GM04504 (cell line): Measurements from ENCODE around the gene SH2D3A.
"Not testable (repeated sequence)": the region's sequence is repeated elsewhere in the genome, so short reads cannot be mapped to it uniquely, and the experiment has no call there.

Experiments
- DNase-seq: peaks from one replicate; pipeline ENCODE4 v3.0.0-alpha.2; 2012; ENCODE audit warnings: low read depth

SH2D3A gene

DNA sequence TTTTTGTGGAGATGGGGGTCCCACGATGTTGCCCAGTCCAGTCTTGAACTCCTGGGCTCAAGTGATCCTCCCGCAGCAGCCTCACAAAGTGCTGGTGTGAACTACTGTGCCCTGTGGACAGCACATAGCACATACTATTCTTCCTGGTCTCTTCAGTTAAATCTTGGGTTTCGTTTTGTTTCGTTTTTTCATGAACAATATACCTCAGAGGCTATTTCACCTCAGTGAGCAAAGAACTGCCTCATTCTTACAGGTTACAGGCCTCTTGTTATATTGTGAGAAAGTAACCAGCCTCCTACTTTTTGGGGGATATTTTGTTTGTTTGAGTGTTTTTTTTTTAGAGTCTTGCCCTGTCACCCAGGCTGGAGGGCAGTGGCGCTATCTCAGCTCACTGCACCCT is 45.5 kb downstream of the SH2D3A start:
- DNase-seq, result no peak

GRCh38 chr19:6721138-6721474 is 46.1 kb downstream of the SH2D3A start:
- DNase-seq, result no peak

GRCh38 chr19:6720369-6721137 is 46.7 kb downstream of the SH2D3A start, which contains the start of gene C3:
TSS of gene C3 (minus strand) at chr19:6720650. CDS start at chr19:6720589, 61 bp downstream.
- peak; percentile 49 for DNase-seq

DNA sequence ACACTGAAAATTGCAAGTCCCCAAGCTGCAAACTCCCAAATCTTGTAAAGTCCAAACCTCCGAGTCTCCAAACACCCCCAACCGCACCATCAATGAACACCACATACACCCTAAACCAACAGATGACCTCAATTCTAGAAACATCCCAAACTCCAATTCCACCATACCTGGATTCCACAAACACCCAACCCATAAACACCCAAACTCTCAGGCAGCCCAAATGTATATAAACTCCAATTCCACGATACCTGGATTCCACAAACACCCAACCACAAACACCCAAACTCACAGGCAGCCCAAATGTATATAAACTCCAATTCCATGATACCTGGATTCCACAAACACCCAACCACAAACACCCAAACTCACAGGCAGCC is 47.3 kb downstream of the SH2D3A start:
- no peak for DNase-seq

- no peak for DNase-seq
These were observed 47.7 kb downstream of the SH2D3A start for GRCh38 chr19:6719540-6719861.

DNA sequence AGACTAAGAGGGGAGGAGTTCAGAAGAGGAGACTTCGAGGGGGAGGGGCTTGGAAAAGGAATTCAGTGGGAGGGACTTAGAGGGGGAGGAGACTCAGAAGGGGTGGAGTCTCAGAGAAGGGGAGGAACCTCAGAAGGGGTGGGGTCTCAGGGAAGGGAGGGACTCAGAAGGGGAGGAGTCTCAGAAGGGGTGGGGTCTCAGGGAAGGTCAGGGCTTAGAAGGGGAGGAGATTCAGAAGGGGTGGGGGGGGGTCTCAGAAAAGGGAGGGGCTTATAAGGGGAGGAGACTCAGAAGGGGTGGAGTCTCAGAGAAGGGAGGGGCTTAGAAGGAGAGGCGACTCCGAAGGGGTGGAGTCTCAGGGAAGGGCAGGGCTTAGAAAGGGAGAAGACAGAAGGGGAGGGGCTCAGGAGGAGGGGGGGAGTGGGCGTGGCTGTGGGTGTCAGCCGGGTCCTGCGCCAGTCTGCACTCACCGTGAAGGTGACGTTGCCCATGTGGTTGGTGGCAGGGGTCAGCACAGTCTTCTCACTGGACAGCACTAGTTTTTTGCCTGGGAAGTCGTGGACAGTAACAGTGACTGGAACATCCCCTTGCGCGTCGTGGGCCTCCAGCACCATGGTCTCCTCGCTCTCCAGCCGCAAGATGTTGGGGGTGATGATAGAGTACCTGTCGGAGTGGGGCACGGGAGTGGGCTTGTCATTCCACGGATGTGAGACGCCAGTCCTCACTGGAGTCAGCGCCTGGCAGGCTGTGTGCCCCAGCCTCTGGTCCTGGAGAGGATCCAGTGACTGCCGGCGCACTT is 48.3 kb downstream of the SH2D3A start:
- DNase-seq, result no peak

DNA sequence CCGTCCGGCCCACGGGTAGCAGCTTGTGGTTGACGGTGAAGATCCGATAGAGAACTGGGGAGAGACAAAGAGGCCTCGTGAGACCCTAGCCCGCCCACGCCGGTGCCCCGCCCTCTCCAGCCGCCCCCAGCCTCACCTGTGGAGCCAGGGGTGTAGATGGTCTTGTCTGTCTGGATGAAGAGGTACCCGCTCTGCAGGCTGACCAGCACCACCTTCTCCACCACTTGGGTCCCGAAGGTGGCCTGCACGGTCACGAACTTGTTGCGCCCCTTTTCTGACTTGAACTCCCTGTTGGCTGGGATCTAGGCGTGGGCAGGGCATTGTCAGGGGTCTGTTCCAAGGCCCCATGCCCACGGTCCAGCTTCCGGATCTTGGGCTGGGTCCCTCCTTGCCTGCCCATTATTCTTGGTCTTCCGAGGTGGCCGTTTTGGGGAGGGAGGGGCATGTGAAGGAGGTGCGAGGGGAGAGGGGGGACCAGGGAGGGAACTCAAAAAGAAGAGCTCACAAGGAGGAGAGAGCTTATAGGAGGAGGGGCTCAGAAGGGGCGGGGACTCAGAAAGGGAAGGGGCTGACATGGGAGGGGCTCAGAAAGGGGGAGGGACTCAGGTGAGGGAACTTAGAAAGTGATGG is 49.0 kb downstream of the SH2D3A start:
- DNase-seq, result no peak

DNA sequence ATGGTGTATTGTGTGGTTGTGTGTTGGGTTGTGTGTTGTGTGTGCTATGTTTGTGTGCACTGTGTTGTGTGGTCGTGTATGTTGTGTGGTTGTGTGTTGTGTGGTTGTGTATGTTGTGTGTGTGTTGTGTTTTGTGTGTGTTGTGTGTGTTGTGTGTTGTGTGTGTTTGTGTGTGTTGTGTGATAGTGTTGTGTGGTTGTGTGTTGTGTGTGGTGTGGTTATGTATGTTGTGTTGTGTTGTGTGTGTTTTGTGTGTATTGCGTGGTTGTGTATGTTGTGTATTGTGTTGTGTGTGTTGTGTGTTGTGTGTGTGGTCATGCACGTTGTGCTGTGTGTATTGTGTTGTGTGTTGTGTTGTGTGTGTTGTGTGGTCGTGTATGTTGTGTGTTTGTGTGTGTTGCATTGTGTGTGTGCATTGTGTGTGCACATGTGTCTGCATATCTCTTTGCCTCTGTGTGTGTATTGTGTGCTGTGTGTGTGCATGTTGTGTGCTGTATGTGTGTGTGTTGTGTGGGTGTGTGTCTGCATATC is 49.7 kb downstream of the SH2D3A start:
- DNase-seq, result no peak

DNA sequence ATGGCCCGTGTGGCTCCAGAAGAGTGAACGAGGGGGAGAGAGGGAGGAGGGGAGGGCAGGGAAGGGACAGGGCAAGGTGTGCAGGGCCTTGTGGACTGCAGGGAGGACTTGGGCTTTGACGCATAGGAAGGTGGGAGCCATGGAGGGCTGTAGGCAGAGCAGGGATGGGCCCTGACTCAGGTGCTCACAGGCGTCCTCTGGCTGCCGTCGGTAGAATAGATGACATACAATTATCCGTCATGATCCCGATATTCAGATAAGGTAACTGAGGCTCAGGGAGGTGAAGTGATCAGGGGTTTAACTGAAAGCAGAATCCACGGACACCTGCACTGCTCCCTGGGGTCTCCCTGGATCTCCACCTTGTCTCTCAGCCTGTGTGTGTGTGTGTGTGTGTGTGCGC is 50.2 kb downstream of the SH2D3A start:
- DNase-seq, result no peak

DNA sequence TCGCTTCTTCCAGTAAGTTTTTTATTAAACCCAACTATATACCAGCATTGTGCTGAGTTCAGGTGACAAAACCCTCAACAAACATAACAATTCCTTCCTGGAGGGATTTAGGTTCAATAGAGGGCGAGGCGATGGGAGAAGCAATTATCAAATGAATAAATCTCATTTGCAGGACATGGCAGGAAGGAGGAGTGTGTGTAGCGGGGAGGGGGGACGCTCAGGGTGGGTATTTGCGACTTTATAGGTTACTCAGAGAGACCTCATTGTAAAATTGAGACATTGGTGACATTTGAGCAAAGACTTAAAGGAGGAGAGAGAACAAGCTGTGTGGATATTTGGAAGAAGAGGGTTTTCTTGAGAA is 50.6 kb downstream of the SH2D3A start:
- no peak for DNase-seq

GRCh38 chr19:6714749-6715555 is 52.3 kb downstream of the SH2D3A start:
- DNase-seq, result no peak

DNA sequence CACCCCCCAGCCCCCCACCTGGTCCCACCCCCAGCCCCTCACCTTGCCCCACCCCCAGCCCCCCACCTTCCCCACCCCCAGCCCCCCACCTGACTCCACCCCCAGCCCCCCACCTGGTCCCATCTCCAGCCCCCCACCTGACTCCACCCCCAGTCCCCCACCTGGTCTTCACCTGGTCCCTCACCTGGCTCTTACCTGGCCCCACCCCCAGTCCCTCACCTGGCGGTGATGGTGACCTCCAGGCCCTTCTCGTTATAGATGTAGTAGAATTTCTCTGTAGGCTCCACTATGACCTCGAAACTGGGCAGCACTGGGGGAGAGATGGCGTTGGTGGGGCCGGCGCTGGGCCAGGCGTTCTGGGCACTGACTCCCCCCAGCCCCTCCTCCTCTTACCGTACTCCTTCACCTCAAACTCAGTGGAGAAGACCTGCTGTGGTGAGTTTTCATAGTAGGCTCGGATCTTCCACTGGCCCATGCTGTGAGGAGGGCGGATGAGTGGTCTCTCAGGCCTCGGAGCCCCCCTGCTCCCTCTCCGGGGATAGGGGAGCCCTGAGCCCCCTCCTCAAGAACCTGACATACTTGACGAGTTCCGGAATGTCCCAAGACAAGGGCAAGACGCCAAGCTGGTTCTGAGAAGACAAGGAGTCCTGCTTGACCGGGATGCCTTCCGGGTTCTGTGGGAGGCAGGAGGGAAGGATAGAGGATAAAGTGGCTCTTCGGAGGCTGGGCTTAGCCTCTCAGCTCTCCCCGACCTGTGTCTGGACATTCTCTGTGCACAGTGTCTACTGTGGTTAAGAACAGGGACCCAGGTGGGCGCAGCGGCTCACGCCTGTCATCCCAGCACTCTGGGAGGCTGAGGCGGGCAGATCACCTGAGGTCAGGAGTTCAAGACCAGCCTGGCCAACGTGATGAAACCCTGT is 53.2 kb downstream of the SH2D3A start:
- no peak for DNase-seq

DNA sequence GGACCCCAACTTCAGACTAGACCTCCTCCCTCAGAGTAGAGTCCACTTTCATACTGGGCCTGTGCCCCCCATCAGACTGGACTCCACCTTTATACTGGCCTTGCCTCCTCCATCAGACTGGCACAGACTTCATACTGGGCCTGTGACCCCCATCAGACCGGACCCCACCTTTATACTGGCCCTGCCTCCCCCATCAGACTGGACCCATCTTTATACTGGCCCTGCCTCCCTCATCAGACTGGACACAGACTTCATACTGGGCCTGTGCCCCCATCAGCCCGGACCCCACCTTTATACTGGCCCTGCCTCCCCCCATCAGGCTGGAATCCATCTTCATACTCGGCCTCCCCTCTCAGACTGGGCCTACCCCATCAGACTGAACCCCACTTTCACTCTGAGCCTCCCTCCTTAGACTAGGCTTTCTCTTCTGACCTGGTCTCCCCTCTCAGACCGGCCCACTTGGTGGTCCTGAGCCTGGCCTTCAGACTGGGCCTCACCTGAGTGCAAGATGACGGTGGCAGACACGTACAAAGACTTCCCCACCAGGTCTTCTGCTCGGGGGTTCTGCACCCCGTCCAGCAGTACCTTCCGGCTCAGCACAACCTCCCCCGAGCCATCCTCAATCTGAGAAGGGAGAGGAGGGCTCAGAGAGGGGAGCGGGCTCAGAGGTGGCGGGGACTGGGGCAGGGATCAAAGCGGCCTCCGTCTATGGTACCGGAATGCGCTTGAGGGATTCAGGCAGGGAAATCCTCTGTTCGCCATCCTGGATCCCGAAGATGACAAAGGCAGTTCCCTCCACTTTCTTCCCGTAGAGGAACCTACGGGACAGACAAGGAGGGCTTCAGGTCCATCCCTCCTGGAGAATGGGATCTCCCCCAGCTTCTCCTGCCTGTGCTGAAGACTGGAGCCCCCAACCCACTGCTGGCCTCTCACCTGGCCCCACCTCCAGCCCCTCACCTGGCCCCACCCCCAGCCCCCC is 54.3 kb downstream of the SH2D3A start:
- no peak for DNase-seq

DNA sequence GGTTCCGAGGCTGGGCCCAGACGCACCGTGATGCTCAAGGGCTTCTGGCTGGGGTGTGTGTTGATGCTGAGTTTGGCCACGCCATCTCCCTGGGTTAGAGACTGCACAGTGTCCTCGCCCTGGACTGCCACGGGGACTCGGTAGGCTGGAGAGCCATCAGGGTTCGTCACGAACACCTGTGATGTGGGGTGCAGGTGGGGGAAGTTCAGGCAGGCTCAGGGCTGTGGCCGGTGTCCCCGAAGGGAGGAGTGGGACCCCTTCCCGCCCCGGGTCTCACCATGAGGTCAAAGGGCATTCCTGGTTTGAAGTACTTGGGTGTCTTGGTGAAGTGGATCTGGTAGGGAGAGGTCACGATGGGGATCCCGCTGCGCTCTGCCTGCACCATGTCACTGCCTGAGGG is 55.0 kb downstream of the SH2D3A start:
- no peak for DNase-seq

- no peak for DNase-seq
These were observed 55.6 kb downstream of the SH2D3A start for GRCh38 chr19:6711605-6712004.

DNA sequence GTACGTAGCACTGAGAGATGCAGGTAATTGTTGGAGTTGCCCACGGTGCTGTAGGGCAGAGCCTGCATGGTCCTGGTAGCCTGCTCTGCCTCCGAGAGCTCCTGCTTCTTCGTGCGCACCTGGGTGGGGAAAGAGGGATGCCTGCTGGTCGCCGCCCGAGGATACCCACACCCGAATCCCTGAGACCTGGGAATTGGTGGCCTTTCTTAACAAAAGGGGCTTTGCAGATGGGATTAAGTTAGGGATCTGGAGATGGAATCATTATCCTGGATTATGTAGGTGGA is 56.2 kb downstream of the SH2D3A start:
- no peak for DNase-seq

- DNase-seq, result no peak
These were observed 56.8 kb downstream of the SH2D3A start for GRCh38 chr19:6710273-6711077.

DNA sequence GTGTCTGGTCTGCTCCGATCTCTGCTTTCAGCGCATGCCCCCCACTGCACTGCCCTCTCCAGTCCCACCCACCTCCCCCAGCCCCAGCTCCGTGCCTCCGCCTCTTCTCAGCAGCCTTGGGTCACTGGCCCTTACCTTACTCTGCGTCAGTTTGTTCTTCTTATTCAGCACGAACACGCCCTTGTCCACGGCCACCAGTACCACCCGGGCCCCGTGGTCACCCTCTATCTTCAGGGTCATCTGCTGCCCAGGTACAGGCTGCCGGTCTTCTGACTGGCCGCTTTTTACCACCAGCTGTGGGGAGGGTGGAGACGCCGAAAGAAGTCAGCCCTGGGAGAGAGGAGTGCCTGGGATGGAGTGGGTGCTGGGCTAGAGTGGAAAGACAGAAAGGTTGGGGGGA is 57.7 kb downstream of the SH2D3A start:
- no peak for DNase-seq

- not testable (repeated sequence) for DNase-seq
These were observed 58.3 kb downstream of the SH2D3A start for GRCh38 chr19:6708913-6709312.
